Calu3 (cell line): ENCODE measurements around the gene RNF123. TPM values are rescaled to one million over a fixed set of nuclear protein-coding genes. Genes with fewer than 3 reads are reported as not detected.

Source experiments
- BruUV-seq: library from RNA; stranded (reverse); fragments of 400-500 nt; replicated peaks from 2 replicates; lab custom pipeline; 2021; lab: Mats Ljungman, UMichigan
- CTCF ChIA-PET: fragments of 300-600 bp; sonication (Branson Sonifier 250); formaldehyde crosslinking; loops from one replicate; lab custom pipeline; 2022; ENCODE audit warnings: antibody characterized with exemption; lab: Charles Lee
- DNase-seq: peaks from one replicate; pipeline ENCODE4 v3.0.0; 2022
- H3K27ac Mint-ChIP-seq: one replicate; pipeline ENCODE4 v1.8.0; 2022; ENCODE audit warnings: mixed read lengths; ENCODE audit not compliant: unreplicated experiment
- H3K27me3 Mint-ChIP-seq: one replicate; pipeline ENCODE4 v1.8.0; 2022; ENCODE audit warnings: mixed read lengths; ENCODE audit not compliant: unreplicated experiment
- H3K36me3 Mint-ChIP-seq: one replicate; pipeline ENCODE4 v1.8.0; 2022; ENCODE audit warnings: mild to moderate bottlenecking, moderate library complexity, mixed read lengths; ENCODE audit not compliant: insufficient read depth, unreplicated experiment
- H3K4me1 Mint-ChIP-seq: one replicate; pipeline ENCODE4 v1.8.0; 2022; ENCODE audit warnings: mild to moderate bottlenecking, low read depth, mixed read lengths; ENCODE audit not compliant: unreplicated experiment
- H3K4me3 Mint-ChIP-seq: one replicate; pipeline ENCODE4 v1.8.0; 2022; ENCODE audit warnings: mild to moderate bottlenecking, low read depth, moderate library complexity, mixed read lengths; ENCODE audit not compliant: unreplicated experiment
- H3K9me3 Mint-ChIP-seq: one replicate; pipeline ENCODE4 v1.8.0; 2022; ENCODE audit warnings: low read depth, mixed read lengths; ENCODE audit not compliant: unreplicated experiment
- intact Hi-C: fragments of 100-400 bp; cut with micrococcal nuclease; formaldehyde crosslinking; loops from one replicate; pipeline ENCODE4 v1.10.0; 2022; ENCODE audit not compliant: unreplicated experiment
- total RNA-seq: library from RNA; stranded (reverse); gene quantifications from 2 replicates; pipeline ENCODE4 v1.2.3, GENCODE V29; 2022
- TF ChIP-seq, protein P1 (sequence below): fragments of 200-600 bp; IDR thresholded peaks from one replicate; pipeline ENCODE4 v1.8.0; 2022; ENCODE audit warnings: antibody characterized with exemption; ENCODE audit not compliant: unreplicated experiment

The RNF123 gene
- total RNA-seq, 1 experiment from 2014 or later = 52.5 TPM

DNA sequence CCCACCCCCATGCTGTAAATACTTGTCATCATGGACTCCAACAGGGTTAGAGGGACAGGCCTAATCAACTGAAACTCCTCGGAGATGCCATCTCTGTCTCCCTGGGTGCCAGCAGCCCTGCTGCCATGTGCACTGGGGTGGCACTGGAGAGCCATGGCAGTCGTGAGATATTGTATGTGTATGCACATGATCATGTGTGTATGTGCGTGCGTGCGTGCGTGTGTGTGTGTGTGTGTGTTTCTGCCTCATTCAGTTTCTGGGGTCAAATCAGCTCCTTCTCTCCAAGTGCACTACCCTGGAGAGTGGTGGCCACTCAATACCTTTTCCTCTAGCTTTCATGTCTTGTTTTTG lies 18.4 kb upstream of the RNF123 start:
- H3K4me3 Mint-ChIP-seq = no peak overlapping the region
- peaks cover 28% of the 10 kb centered on the region for H3K36me3 Mint-ChIP-seq
- no peak for DNase-seq
- no peaks in the 10 kb centered on the region for H3K27me3 Mint-ChIP-seq
- no TSS peak for BruUV-seq
- peak overlapping the region; percentile 64 for H3K27ac Mint-ChIP-seq
- H3K9me3 Mint-ChIP-seq = no peaks in the 10 kb centered on the region
- TF ChIP-seq, protein P1, sequence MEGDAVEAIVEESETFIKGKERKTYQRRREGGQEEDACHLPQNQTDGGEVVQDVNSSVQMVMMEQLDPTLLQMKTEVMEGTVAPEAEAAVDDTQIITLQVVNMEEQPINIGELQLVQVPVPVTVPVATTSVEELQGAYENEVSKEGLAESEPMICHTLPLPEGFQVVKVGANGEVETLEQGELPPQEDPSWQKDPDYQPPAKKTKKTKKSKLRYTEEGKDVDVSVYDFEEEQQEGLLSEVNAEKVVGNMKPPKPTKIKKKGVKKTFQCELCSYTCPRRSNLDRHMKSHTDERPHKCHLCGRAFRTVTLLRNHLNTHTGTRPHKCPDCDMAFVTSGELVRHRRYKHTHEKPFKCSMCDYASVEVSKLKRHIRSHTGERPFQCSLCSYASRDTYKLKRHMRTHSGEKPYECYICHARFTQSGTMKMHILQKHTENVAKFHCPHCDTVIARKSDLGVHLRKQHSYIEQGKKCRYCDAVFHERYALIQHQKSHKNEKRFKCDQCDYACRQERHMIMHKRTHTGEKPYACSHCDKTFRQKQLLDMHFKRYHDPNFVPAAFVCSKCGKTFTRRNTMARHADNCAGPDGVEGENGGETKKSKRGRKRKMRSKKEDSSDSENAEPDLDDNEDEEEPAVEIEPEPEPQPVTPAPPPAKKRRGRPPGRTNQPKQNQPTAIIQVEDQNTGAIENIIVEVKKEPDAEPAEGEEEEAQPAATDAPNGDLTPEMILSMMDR = no peak
- intact Hi-C loops = loop anchor here (2.0 to 5.0 kb wide), 2 partner anchors 204 to 216 kb away; no protein-coding TSS in a partner anchor
- CTCF ChIA-PET = interaction anchor here (3.5 kb wide), 1 partner anchor 131 kb away, joined by 102 read pairs; no protein-coding TSS in a partner anchor
- H3K4me1 Mint-ChIP-seq = peaks cover 41% of the 10 kb centered on the region

DNA sequence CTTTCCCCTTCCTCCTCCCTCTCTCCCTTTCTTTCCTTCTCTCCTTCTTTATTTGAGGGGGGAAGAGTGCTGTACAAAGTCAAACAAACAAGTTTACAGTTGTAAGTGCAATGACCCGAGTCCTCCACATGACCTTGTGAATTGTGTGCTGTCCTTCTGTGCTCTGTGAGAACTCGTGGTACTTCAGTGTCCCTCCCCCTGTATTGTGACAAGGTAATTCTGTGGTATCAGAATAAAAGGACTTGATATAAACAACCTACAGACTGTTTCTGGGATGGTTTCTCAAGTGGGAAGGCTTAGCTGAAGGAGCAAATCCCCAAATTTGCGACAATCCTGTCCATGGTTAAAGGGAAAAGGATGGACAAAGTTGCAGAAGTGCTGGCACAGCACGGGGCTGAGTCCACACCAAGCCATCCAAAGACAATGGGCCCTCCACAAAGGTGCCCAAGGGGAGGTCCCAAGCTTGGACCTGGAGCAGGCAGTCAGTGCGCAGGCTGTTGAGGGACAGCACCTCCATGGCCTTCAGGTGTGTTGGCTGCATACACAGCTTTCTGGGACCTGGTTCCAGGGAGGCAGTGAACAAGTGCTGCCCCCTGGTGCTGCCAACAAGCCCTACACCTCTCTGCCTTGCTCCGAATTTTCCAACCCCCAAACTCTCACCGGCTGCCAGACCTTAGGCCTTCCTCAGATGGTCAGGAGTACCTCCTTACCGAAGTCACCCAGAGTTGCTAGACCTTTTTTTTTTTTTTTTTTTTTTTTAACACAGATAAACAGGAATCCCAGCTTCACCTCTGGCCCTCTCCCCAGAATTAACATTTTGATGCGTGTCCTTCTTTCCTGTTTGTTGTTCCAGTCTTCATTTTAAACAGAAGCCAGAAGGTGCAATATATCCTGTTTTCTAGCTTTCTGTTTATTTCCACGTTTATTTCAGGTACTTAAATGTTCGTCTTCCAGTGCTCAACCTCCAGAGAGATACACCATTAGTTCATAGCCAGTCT lies 17.8 kb upstream of the RNF123 start:
- peak; percentile 84 for DNase-seq
- CTCF ChIA-PET = interaction anchor here (0.5 to 3.5 kb wide), 8 partner anchors 101 to 222 kb away, joined by 3 to 102 read pairs (median 6); no protein-coding TSS in a partner anchor
- TF ChIP-seq, protein P1 = peak; percentile 78
- intact Hi-C loops = loop anchor here (2.0 to 5.0 kb wide), 2 partner anchors 204 to 217 kb away; no protein-coding TSS in a partner anchor
- peak overlapping the region; percentile 64 for H3K27ac Mint-ChIP-seq
- no peak overlapping the region for H3K4me3 Mint-ChIP-seq
- H3K36me3 Mint-ChIP-seq = peaks cover 30% of the 10 kb centered on the region
- BruUV-seq = no TSS peak
- peaks cover 42% of the 10 kb centered on the region for H3K4me1 Mint-ChIP-seq
- no peaks in the 10 kb centered on the region for H3K27me3 Mint-ChIP-seq
- no peaks in the 10 kb centered on the region for H3K9me3 Mint-ChIP-seq

DNA sequence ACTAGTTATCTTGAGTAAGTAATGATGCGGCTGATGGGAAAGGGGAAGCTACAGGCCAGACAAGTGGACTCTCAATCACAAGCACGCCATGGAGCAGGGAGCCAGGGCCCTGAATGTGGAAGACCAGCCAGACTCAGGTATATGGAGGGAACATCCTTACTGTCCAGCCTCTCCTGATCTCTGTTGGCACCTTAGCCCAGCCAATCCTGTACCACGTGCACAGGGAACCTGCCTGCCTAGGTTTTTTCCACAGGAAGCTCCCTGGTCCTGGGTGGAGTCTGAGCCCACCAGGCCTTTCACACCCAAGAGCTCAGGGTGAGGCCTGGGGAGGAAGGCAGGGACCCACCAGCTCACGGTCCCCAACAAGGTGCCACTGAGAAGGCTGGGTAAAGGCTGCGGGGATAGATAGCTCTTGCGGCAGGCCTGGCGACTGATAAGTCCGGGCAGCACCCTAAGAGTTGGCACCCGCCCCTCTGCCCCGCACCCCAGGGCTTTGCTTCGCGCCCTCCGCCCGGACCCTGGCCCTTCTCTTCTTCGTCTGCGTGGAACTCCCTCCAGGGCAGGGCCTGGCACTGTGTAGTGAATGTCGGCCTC lies 16.1 kb upstream of the RNF123 start:
- Mint-ChIP-seq H3K4me1 (peaks cover 39% of the 10 kb centered on the region), H3K4me3 (peak overlapping the region; percentile 97), H3K27me3 (no peaks in the 10 kb centered on the region), H3K27ac (peak overlapping the region; percentile 95), H3K36me3 (peaks cover 30% of the 10 kb centered on the region), H3K9me3 (no peaks in the 10 kb centered on the region)
- DNase-seq = no peak
- TF ChIP-seq, protein P1 = no peak
- CTCF ChIA-PET = interaction anchor here (3.5 kb wide), 1 partner anchor 133 kb away, joined by 102 read pairs; no protein-coding TSS in a partner anchor
- intact Hi-C loops = loop anchor here (1.0 to 5.0 kb wide), 2 partner anchors 134 to 206 kb away; no protein-coding TSS in a partner anchor
- BruUV-seq = TSS peak; percentile 67

DNA sequence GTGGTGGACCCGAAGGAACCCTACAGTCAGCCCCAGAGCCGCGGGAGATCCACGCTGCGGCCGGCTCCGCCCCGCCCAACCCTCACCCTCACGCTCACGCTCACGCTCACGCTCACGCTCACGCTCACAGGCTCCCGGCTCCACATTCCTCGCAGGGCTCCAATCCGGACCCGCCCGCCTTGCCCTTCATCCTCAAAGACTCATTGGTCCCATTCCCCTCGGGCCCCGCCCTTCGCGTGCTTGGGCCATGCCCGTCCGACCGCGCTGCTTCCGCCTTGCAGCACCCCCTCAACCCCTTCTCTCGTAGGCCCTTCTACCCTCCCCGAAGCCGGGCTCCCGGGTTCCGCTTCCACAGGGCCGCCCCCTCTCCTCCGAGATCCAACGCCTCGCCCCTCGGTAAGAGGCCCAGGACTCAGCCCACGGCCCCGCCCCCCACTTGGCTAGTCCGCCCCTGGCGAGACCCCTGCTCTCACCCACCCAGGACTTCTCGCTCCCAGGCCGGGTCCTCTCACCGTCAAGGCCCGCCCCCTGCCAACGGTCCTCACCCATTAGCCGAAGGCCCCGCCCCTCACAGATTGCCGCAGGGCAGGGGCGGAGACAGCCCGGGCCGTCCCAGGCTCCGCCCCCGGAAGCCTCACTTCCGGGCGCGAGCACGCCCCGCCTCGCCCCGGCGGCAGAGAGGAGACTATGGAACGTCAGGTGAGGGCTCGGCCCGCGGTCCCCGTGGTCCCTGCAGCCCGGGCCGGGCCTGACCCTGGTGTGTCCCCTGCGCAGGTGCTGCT lies 15.5 kb upstream of the RNF123 start, which contains the start of gene APEH:
Gene APEH (plus strand): TSS at position 637 of the 782 bp plus-strand sequence. CDS start 51 bp downstream, at position 688.
- DNase-seq = peak; percentile 99
- TF ChIP-seq, protein P1 = no peak
- Mint-ChIP-seq H3K4me3 (peak within 1 kb of the TSS; percentile 97), H3K27me3 (no peaks in the 10 kb centered on the region), H3K27ac (peak within 1 kb of the TSS; percentile 95), H3K9me3 (no peaks in the 10 kb centered on the region), H3K36me3 (peaks cover 26% of the 10 kb centered on the region), H3K4me1 (peaks cover 32% of the 10 kb centered on the region)
- intact Hi-C loops = loop anchor here (1.0 to 5.0 kb wide), 2 partner anchors 135 to 207 kb away; no protein-coding TSS in a partner anchor
- CTCF ChIA-PET = interaction anchor here (3.5 kb wide), 1 partner anchor 134 kb away, joined by 102 read pairs; no protein-coding TSS in a partner anchor
- BruUV-seq = no TSS peak
